Endodermal cell (in vitro differentiated cells): ENCODE measurements around the gene ITIH5. TPM values are rescaled to one million over a fixed set of nuclear protein-coding genes. Genes with fewer than 3 reads are reported as not detected.

ENCODE experiments used
- DNase-seq: peaks from one replicate; pipeline ENCODE4 v3.0.0-alpha.2; 2017
- H3K27ac ChIP-seq: 2 replicates; pipeline ENCODE4 v1.5.1; 2013; ENCODE audit warnings: mild to moderate bottlenecking, low read depth, low read length, moderate library complexity
- H3K27me3 ChIP-seq: 2 replicates; pipeline ENCODE4 v1.6.1; 2013; ENCODE audit warnings: mild to moderate bottlenecking, low read length, moderate library complexity; ENCODE audit not compliant: insufficient read depth, control insufficient read depth, poor library complexity, severe bottlenecking
- H3K36me3 ChIP-seq: 2 replicates; pipeline ENCODE4 v1.7.0; 2013; ENCODE audit warnings: mild to moderate bottlenecking, low read length, moderate library complexity; ENCODE audit not compliant: control insufficient read depth, insufficient read depth
- H3K4me1 ChIP-seq: one replicate; pipeline ENCODE4 v1.7.0; 2013; ENCODE audit warnings: low read length; ENCODE audit not compliant: control insufficient read depth, insufficient read depth
- H3K4me3 ChIP-seq: 2 replicates; pipeline ENCODE4 v1.5.1; 2013; ENCODE audit warnings: mild to moderate bottlenecking, low read length, moderate library complexity
- H3K9ac ChIP-seq: 2 replicates; pipeline ENCODE4 v1.6.1; 2013; ENCODE audit warnings: mild to moderate bottlenecking, low read length, moderate library complexity; ENCODE audit not compliant: poor library complexity, severe bottlenecking; ENCODE audit errors: extremely low read depth
- H3K9me3 ChIP-seq: 2 replicates; pipeline ENCODE4 v1.6.1; 2013; ENCODE audit warnings: mild to moderate bottlenecking, low read length, moderate library complexity; ENCODE audit not compliant: control insufficient read depth
- H3K27ac Mint-ChIP-seq: 2 replicates; pipeline ENCODE4 v1.8.0; 2020; ENCODE audit warnings: mixed read lengths
- H3K27me3 Mint-ChIP-seq: 2 replicates; pipeline ENCODE4 v1.8.0; 2021; ENCODE audit warnings: mild to moderate bottlenecking, mixed read lengths; ENCODE audit not compliant: insufficient read depth
- H3K36me3 Mint-ChIP-seq: 2 replicates; pipeline ENCODE4 v1.8.0; 2020; ENCODE audit warnings: low read depth, mixed read lengths
- H3K4me1 Mint-ChIP-seq: 2 replicates; pipeline ENCODE4 v1.8.0; 2020; ENCODE audit warnings: mixed read lengths
- H3K4me3 Mint-ChIP-seq: 2 replicates; pipeline ENCODE4 v1.8.0; 2020; ENCODE audit warnings: mild to moderate bottlenecking, moderate library complexity, mixed read lengths
- H3K9me3 Mint-ChIP-seq: 2 replicates; pipeline ENCODE4 v1.8.0; 2020; ENCODE audit warnings: mild to moderate bottlenecking, mixed read lengths
- CTCF ChIP-seq: fragments of 200-600 bp; sonication (generic); conservative IDR thresholded peaks from 2 replicates; pipeline ENCODE4 v1.5.0; 2021; ENCODE audit warnings: antibody characterized with exemption, mild to moderate bottlenecking
- WGBS, 2 experiments: methylation state at CpG; one replicate each; pipeline versions ENCODE4 v1.1.5 to v1.1.7; 2013; ENCODE audit warnings: missing lambda C conversion rate in 2 of 2, mixed read lengths in 1 of 2; ENCODE audit not compliant: insufficient coverage in 1 of 2, insufficient read length in 1 of 2; 5-methylcytosine and 5-hydroxymethylcytosine counted together
- total RNA-seq, 2 donors: library from RNA; stranded (reverse); fragmentation: NEBNext Ultra II Directional in 1 of 2; extraction: Animal tissue kit (Norgen Biotek cat#: 25700) in 1 of 2; gene quantifications; 2 replicates in 1 of 2; 3 replicates in 1 of 2; pipeline ENCODE4 v1.2.1, GENCODE V29; 2021

Gene ITIH5
- total RNA-seq, 2 donors from 2014 or later = 2.9 to 5.3 TPM

- Histone ChIP-seq H3K36me3 (no peaks in the 10 kb centered on the region), H3K4me3 (no peak overlapping the region), H3K4me1 (no peaks in the 10 kb centered on the region), H3K9me3 (no peaks in the 10 kb centered on the region), H3K27me3 (no peaks in the 10 kb centered on the region), H3K27ac (no peak overlapping the region), H3K9ac (no peak overlapping the region)
- no peak for DNase-seq
- Mint-ChIP-seq H3K36me3 (no peaks in the 10 kb centered on the region), H3K4me1 (peaks cover 5% of the 10 kb centered on the region), H3K9me3 (no peaks in the 10 kb centered on the region), H3K4me3 (no peak overlapping the region), H3K27ac (no peak overlapping the region), H3K27me3 (no peaks in the 10 kb centered on the region)
- 86 to 88% methylated on average over 10 of the region's 10 CpGs for WGBS, 2 experiments
- no peak for TF ChIP-seq CTCF
Observed at GRCh38 chr10:7626283-7626682, 40.5 kb downstream of the ITIH5 start.

- no peak overlapping the region for H3K4me3 ChIP-seq
- peaks cover 5% of the 10 kb centered on the region for H3K4me1 Mint-ChIP-seq
- H3K9me3 ChIP-seq = no peaks in the 10 kb centered on the region
Observed at GRCh38 chr10:7625836-7626235, 40.9 kb downstream of the ITIH5 start.

GRCh38 chr10:7625009-7625408 is 41.8 kb downstream of the ITIH5 start:
- H3K4me3 Mint-ChIP-seq = no peak overlapping the region
- no peaks in the 10 kb centered on the region for H3K36me3 ChIP-seq
- H3K4me3 ChIP-seq = no peak overlapping the region
- no peak for TF ChIP-seq CTCF
- no peaks in the 10 kb centered on the region for H3K27me3 ChIP-seq
- H3K27ac Mint-ChIP-seq = no peak overlapping the region
- WGBS, 2 experiments = 90 to 100% methylated on average over 2 of the region's 2 CpGs
- H3K4me1 ChIP-seq = no peaks in the 10 kb centered on the region
- no peaks in the 10 kb centered on the region for H3K9me3 ChIP-seq
- no peak overlapping the region for H3K27ac ChIP-seq
- H3K36me3 Mint-ChIP-seq = no peaks in the 10 kb centered on the region
- H3K27me3 Mint-ChIP-seq = no peaks in the 10 kb centered on the region
- no peak for DNase-seq
- H3K9ac ChIP-seq = no peak overlapping the region
- H3K4me1 Mint-ChIP-seq = peaks cover 5% of the 10 kb centered on the region
- H3K9me3 Mint-ChIP-seq = no peaks in the 10 kb centered on the region

More at GRCh38 chr10:7625836-7626235, 40.9 kb downstream of the ITIH5 start:
- WGBS, 2 experiments = 94 to 95% methylated on average over 5 to 7 of the region's 7 CpGs
- Mint-ChIP-seq H3K27ac (no peak overlapping the region), H3K4me3 (no peak overlapping the region), H3K36me3 (no peaks in the 10 kb centered on the region), H3K9me3 (no peaks in the 10 kb centered on the region), H3K27me3 (no peaks in the 10 kb centered on the region)
- H3K27me3 ChIP-seq = no peaks in the 10 kb centered on the region
- no peaks in the 10 kb centered on the region for H3K36me3 ChIP-seq
- H3K27ac ChIP-seq = no peak overlapping the region
- no peak for TF ChIP-seq CTCF
- no peak overlapping the region for H3K9ac ChIP-seq
- H3K4me1 ChIP-seq = no peaks in the 10 kb centered on the region
- DNase-seq = no peak
